HCT116 (cell line): ENCODE results near the gene GALNT18. TPM values are rescaled to one million over a fixed set of nuclear protein-coding genes. Genes with fewer than 3 reads are reported as not detected.

Experiments
- ATAC-seq: fragments of 200-7000 bp; cut with Tn5 transposase; 2 replicates; pipeline ENCODE4 v1.9.1; 2020; ENCODE audit warnings: mild to moderate bottlenecking, moderate library complexity
- BruUV-seq: library from RNA; stranded (reverse); fragments of 400-500 nt; replicated peaks from 2 replicates; lab custom pipeline; 2021; lab: Mats Ljungman, UMichigan
- CTCF ChIA-PET: fragments of 300-600 bp; sonication (Branson Sonifier 250); formaldehyde crosslinking; loops from one replicate; lab custom pipeline; 2021; ENCODE audit warnings: antibody characterized with exemption; lab: Charles Lee
- POLR2A ChIA-PET: fragments of 300-600, 350-600 bp; sonication (Branson Sonifier 250); formaldehyde crosslinking; loops from one replicate; lab custom pipeline; 2021; ENCODE audit warnings: antibody characterized with exemption; lab: Charles Lee
- RAD21 ChIA-PET, 2 experiments: fragments of 300-600 bp; sonication (Branson Sonifier 250); formaldehyde crosslinking; loops; one replicate each; lab custom pipeline; 2023; ENCODE audit warnings: low total read pairs in 2 of 2; ENCODE audit not compliant: uncharacterized antibody in 2 of 2, unreplicated experiment in 2 of 2, low non-redundant PET in 1 of 2; lab: Charles Lee
- DNase-seq: peaks from one replicate; pipeline ENCODE4 v3.0.0-alpha.2; 2010; ENCODE audit warnings: low read depth, low spot score
- H2AFZ ChIP-seq: fragments of 200-600 bp; shearing (Covaris generic), sonication (generic); 2 replicates; pipeline ENCODE4 v1.6.1; 2017; ENCODE audit warnings: low read depth, mixed run types, mixed read lengths, antibody characterized with exemption, low read length; ENCODE audit not compliant: poor library complexity, severe bottlenecking
- H3K27ac ChIP-seq: 2 replicates; pipeline ENCODE4 v1.5.1; 2012; ENCODE audit warnings: low read depth, low read length
- H3K27me3 ChIP-seq: fragments of 200-600 bp; sonication (generic); 2 replicates; pipeline ENCODE4 v1.6.1; 2016; ENCODE audit warnings: mixed run types, low read length, mixed read lengths; ENCODE audit not compliant: insufficient read depth
- H3K36me3 ChIP-seq, 2 experiments: fragments of 200-500 bp in 1 of 2; fragments of 200-600 bp in 1 of 2; sonication (Bioruptor generic) in 1 of 2; sonication (generic) in 1 of 2; 2 replicates each; pipeline versions ENCODE4 v1.5.1 to v1.6.1; 2014 to 2016; ENCODE audit warnings: low read length in 2 of 2, inconsistent platforms in 1 of 2, mixed read lengths in 1 of 2, mixed run types in 1 of 2; ENCODE audit not compliant: insufficient read depth in 2 of 2, control insufficient read depth in 1 of 2
- H3K4me1 ChIP-seq, 2 experiments: fragments of 200-600 bp in 1 of 2; sonication (generic) in 1 of 2; 2 replicates each; pipeline versions ENCODE4 v1.5.1 to v1.6.1; 2012 to 2017; ENCODE audit warnings: low read length in 2 of 2, inconsistent platforms in 1 of 2, mild to moderate bottlenecking in 1 of 2, mixed read lengths in 1 of 2, mixed run types in 1 of 2, moderate library complexity in 1 of 2; ENCODE audit not compliant: insufficient read depth in 2 of 2, control insufficient read depth in 1 of 2
- H3K4me2 ChIP-seq: fragments of 200-600 bp; sonication (generic); 2 replicates; pipeline ENCODE4 v1.6.1; 2017; ENCODE audit warnings: mixed run types, low read length, mixed read lengths
- H3K4me3 ChIP-seq, 2 experiments: fragments of 200-600 bp in 1 of 2; sonication (generic) in 1 of 2; replicated peaks in 1 of 2; 2 replicates each; pipeline ENCODE4 v1.5.1; 2011 to 2016; ENCODE audit warnings: low read length in 2 of 2, control low read depth in 1 of 2, low read depth in 1 of 2, mild to moderate bottlenecking in 1 of 2, mixed read lengths in 1 of 2, mixed run types in 1 of 2
- H3K79me2 ChIP-seq: fragments of 200-600 bp; sonication (generic); 2 replicates; pipeline ENCODE4 v1.6.1; 2017; ENCODE audit warnings: mild to moderate bottlenecking, mixed run types, low read length, moderate library complexity, mixed read lengths; ENCODE audit not compliant: insufficient read depth
- H3K9ac ChIP-seq: fragments of 200-600 bp; sonication (generic); 2 replicates; pipeline ENCODE4 v1.6.1; 2016; ENCODE audit warnings: low read length, mixed read lengths
- H3K9me2 ChIP-seq: fragments of 200-600 bp; sonication (generic), shearing (Covaris generic); 2 replicates; pipeline ENCODE4 v1.6.1; 2017; ENCODE audit warnings: mixed run types, mild to moderate bottlenecking, moderate library complexity; ENCODE audit not compliant: insufficient read depth
- H3K9me3 ChIP-seq, 2 experiments: fragments of 200-500 bp in 1 of 2; fragments of 200-600 bp in 1 of 2; sonication (Bioruptor generic) in 1 of 2; sonication (generic) in 1 of 2; 2 replicates each; pipeline ENCODE4 v1.6.1; 2014 to 2017; ENCODE audit warnings: low read length in 2 of 2, mixed read lengths in 2 of 2, inconsistent platforms in 1 of 2, low read depth in 1 of 2, mild to moderate bottlenecking in 1 of 2, mixed run types in 1 of 2, moderate library complexity in 1 of 2; ENCODE audit not compliant: control insufficient read depth in 1 of 2, insufficient read depth in 1 of 2
- H4K20me1 ChIP-seq: fragments of 200-600 bp; sonication (generic), shearing (Covaris generic); 2 replicates; pipeline ENCODE4 v1.6.1; 2017; ENCODE audit warnings: mixed run types, mild to moderate bottlenecking, moderate library complexity; ENCODE audit not compliant: insufficient read depth
- MAX ChIP-seq: IDR thresholded peaks from 2 replicates; pipeline ENCODE4 v1.6.1; 2012
- SP1 ChIP-seq: IDR thresholded peaks from 2 replicates; pipeline ENCODE4 v1.6.1; 2012; ENCODE audit warnings: low read depth
- ZBTB33 ChIP-seq: IDR thresholded peaks from 2 replicates; pipeline ENCODE4 v1.6.1; 2011; ENCODE audit warnings: mild to moderate bottlenecking, low read length, moderate library complexity; ENCODE audit not compliant: insufficient replicate concordance; ENCODE audit errors: extremely low read depth
- intact Hi-C: fragments of 100-400 bp; cut with micrococcal nuclease; formaldehyde crosslinking; loops from 2 replicates; pipeline ENCODE4 v1.10.0; 2022
- total RNA-seq: library from RNA; stranded (reverse); gene quantifications from one replicate; pipeline ENCODE4 v1.2.1, GENCODE V29; 2021; ENCODE audit not compliant: unreplicated experiment
- TF ChIP-seq, protein P1 (sequence below): IDR thresholded peaks from 2 replicates; pipeline ENCODE4 v1.6.1; 2012
- TF ChIP-seq, protein P2 (sequence below), 3 experiments: fragments of 200-600 bp in 1 of 3; sonication (generic) in 1 of 3; IDR thresholded peaks in 2 of 3; conservative IDR thresholded peaks in 1 of 3; 2 replicates each; pipeline ENCODE4 v1.5.1; 2012 to 2017; ENCODE audit warnings: low read depth in 2 of 3, low read length in 2 of 3, antibody characterized with exemption in 1 of 3, borderline replicate concordance in 1 of 3, control low read depth in 1 of 3, mild to moderate bottlenecking in 1 of 3, mixed read lengths in 1 of 3, mixed run types in 1 of 3, moderate library complexity in 1 of 3; ENCODE audit not compliant: insufficient read depth in 1 of 3

GALNT18 gene
- total RNA-seq, 1 experiment from 2014 or later, result 19.9 TPM

- TF ChIP-seq, protein P1, sequence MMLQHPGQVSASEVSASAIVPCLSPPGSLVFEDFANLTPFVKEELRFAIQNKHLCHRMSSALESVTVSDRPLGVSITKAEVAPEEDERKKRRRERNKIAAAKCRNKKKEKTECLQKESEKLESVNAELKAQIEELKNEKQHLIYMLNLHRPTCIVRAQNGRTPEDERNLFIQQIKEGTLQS, result no peak
- no peak for TF ChIP-seq SP1
Observed at GRCh38 chr11:11535611-11536010, 86.2 kb downstream of the GALNT18 start (continued).

- Histone ChIP-seq H3K27ac (no peak overlapping the region), H2AFZ (no peak overlapping the region), H3K9ac (no peak overlapping the region), H3K9me2 (no peaks in the 10 kb centered on the region), H3K36me3 (no peaks in the 10 kb centered on the region), H3K4me1 (no peaks in the 10 kb centered on the region), H4K20me1 (no peaks in the 10 kb centered on the region), H3K27me3 (no peaks in the 10 kb centered on the region), H3K9me3 (no peaks in the 10 kb centered on the region), H3K4me2 (no peak overlapping the region), H3K4me3 (no peak overlapping the region), H3K79me2 (no peaks in the 10 kb centered on the region)
- no TSS peak for BruUV-seq
- intact Hi-C loops, result no loop called here
- no peak for ATAC-seq
- CTCF ChIA-PET, result no interaction called here
- RAD21 ChIA-PET, result no interaction called here
- TF ChIP-seq, protein P2, sequence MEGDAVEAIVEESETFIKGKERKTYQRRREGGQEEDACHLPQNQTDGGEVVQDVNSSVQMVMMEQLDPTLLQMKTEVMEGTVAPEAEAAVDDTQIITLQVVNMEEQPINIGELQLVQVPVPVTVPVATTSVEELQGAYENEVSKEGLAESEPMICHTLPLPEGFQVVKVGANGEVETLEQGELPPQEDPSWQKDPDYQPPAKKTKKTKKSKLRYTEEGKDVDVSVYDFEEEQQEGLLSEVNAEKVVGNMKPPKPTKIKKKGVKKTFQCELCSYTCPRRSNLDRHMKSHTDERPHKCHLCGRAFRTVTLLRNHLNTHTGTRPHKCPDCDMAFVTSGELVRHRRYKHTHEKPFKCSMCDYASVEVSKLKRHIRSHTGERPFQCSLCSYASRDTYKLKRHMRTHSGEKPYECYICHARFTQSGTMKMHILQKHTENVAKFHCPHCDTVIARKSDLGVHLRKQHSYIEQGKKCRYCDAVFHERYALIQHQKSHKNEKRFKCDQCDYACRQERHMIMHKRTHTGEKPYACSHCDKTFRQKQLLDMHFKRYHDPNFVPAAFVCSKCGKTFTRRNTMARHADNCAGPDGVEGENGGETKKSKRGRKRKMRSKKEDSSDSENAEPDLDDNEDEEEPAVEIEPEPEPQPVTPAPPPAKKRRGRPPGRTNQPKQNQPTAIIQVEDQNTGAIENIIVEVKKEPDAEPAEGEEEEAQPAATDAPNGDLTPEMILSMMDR (IDR thresholded peaks at IDR 0.05 in 2 of 3, conservative IDR thresholded peaks at IDR 0.05 in 1 of 3; ENCODE audit: borderline replicate concordance in 1 of 3, insufficient read depth in 1 of 3, low read depth in 2 of 3, low read length in 2 of 3), result no peak
- TF ChIP-seq MAX (no peak), ZBTB33 (no peak)
- DNase-seq, result no peak
- POLR2A ChIA-PET, result no interaction called here
Observed at GRCh38 chr11:11534981-11535380, 86.8 kb downstream of the GALNT18 start.
